ENCODE data around the gene AGER.
"Not testable (repeated sequence)": the region's sequence is repeated elsewhere in the genome, so short reads cannot be mapped to it uniquely, and the experiment has no call there.

Gene AGER

GRCh38 chr6:32148289-32149091, 35.6 kb downstream of the AGER start:
- no peak for DNase-seq (ENCODE audit: low read depth)

- no peak for DNase-seq (ENCODE audit: low read depth)
Observed at GRCh38 chr6:32147401-32148132, 36.5 kb downstream of the AGER start.

GRCh38 chr6:32146687-32147086, 37.4 kb downstream of the AGER start:
- DNase-seq (ENCODE audit: low read depth) = no peak

GRCh38 chr6:32146287-32146686, 37.8 kb downstream of the AGER start:
- DNase-seq (ENCODE audit: low read depth) = no peak

GRCh38 chr6:32144238-32144637, 39.8 kb downstream of the AGER start:
- not testable (repeated sequence) for DNase-seq (ENCODE audit: low read depth)

- DNase-seq (ENCODE audit: low read depth) = no peak
Observed at GRCh38 chr6:32140420-32141046, 43.5 kb downstream of the AGER start.

- no peak for DNase-seq (ENCODE audit: low read depth)
Observed at GRCh38 chr6:32139590-32139989, 44.5 kb downstream of the AGER start.

- no peak for DNase-seq (ENCODE audit: low read depth)
Observed at GRCh38 chr6:32137454-32137853, 46.6 kb downstream of the AGER start.

GRCh38 chr6:32133786-32134185, 50.3 kb downstream of the AGER start:
- DNase-seq (ENCODE audit: low read depth) = no peak

GRCh38 chr6:32132110-32132509, 51.9 kb downstream of the AGER start:
- no peak for DNase-seq (ENCODE audit: low read depth)

- DNase-seq (ENCODE audit: low read depth) = no peak
Observed at GRCh38 chr6:32131439-32131948, 52.6 kb downstream of the AGER start.
